GM12878 (cell line): ENCODE measurements around the gene ADAM19. TPM values are rescaled to one million over a fixed set of nuclear protein-coding genes. Genes with fewer than 3 reads are reported as not detected.

ENCODE experiments used
- BHLHE40 ChIP-seq, 2 experiments: fragments of 450-650 bp in 1 of 2; IDR thresholded peaks; 2 replicates each; pipeline ENCODE4 v1.6.1; 2011 to 2017; ENCODE audit warnings: low read depth in 2 of 2, borderline replicate concordance in 1 of 2, improper control_type of control experiment in 1 of 2, low read length in 1 of 2, mild to moderate bottlenecking in 1 of 2
- BMI1 ChIP-seq: fragments of 450-650 bp; IDR thresholded peaks from 2 replicates; pipeline ENCODE4 v1.6.1; 2016; ENCODE audit warnings: mild to moderate bottlenecking, moderate library complexity, borderline replicate concordance
- CREB1 ChIP-seq: IDR thresholded peaks from 2 replicates; pipeline ENCODE4 v1.6.1; 2012; ENCODE audit warnings: low read depth, mild to moderate bottlenecking, inconsistent platforms
- CTCF ChIP-seq, 3 experiments: IDR thresholded peaks in 2 of 3; conservative IDR thresholded peaks in 1 of 3; 2 replicates each; pipeline ENCODE4 v1.5.1; 2011; ENCODE audit warnings: low read depth in 3 of 3, low read length in 3 of 3, mild to moderate bottlenecking in 3 of 3, control low read depth in 2 of 3, moderate library complexity in 2 of 3, inconsistent platforms in 1 of 3, mixed read lengths in 1 of 3; ENCODE audit not compliant: control insufficient read depth in 2 of 3, insufficient read depth in 1 of 3; ENCODE audit errors: extremely low read depth in 1 of 3
- E2F8 ChIP-seq: fragments of 450-650 bp; IDR thresholded peaks from 2 replicates; pipeline ENCODE4 v1.6.1; 2018; ENCODE audit warnings: mild to moderate bottlenecking, low read depth, moderate library complexity; ENCODE audit not compliant: partially characterized antibody
- IKZF2 ChIP-seq, 2 experiments: fragments of 450-650 bp; IDR thresholded peaks; 2 replicates each; pipeline ENCODE4 v1.6.1; 2017; ENCODE audit warnings: mild to moderate bottlenecking in 2 of 2, moderate library complexity in 2 of 2
- NBN ChIP-seq: fragments of 450-650 bp; IDR thresholded peaks from 2 replicates; pipeline ENCODE4 v1.6.1; 2016
- NFIC ChIP-seq: IDR thresholded peaks from 2 replicates; pipeline ENCODE4 v1.6.1; 2012; ENCODE audit warnings: low read depth, mild to moderate bottlenecking, inconsistent platforms, low read length, moderate library complexity
- NR2F1 ChIP-seq: fragments of 450-650 bp; conservative IDR thresholded peaks from 2 replicates; pipeline ENCODE4 v1.6.1; 2017; ENCODE audit warnings: mild to moderate bottlenecking
- NRF1 ChIP-seq: conservative IDR thresholded peaks from 2 replicates; pipeline ENCODE4 v1.6.1; 2011; ENCODE audit warnings: mild to moderate bottlenecking, low read depth, low read length, improper control_type of control experiment
- PAX5 ChIP-seq: IDR thresholded peaks from 2 replicates; pipeline ENCODE4 v1.6.1; 2011; ENCODE audit warnings: low read depth, low read length, borderline replicate concordance
- PBX3 ChIP-seq: IDR thresholded peaks from 2 replicates; pipeline ENCODE4 v1.6.1; 2011; ENCODE audit warnings: mild to moderate bottlenecking, low read depth, low read length, moderate library complexity; ENCODE audit not compliant: insufficient replicate concordance
- POLR2A ChIP-seq: IDR thresholded peaks from 2 replicates; pipeline ENCODE4 v1.6.1; 2011; ENCODE audit warnings: low read depth, mild to moderate bottlenecking, low read length
- SIX5 ChIP-seq: IDR thresholded peaks from 2 replicates; pipeline ENCODE4 v1.6.1; 2011; ENCODE audit warnings: mild to moderate bottlenecking, low read depth, low read length, moderate library complexity; ENCODE audit not compliant: severe bottlenecking
- SKIL ChIP-seq: fragments of 450-650 bp; IDR thresholded peaks from 2 replicates; pipeline ENCODE4 v1.6.1; 2017; ENCODE audit warnings: mild to moderate bottlenecking, low read depth, inconsistent platforms; ENCODE audit not compliant: poor library complexity, severe bottlenecking
- SMAD5 ChIP-seq: IDR thresholded peaks from 2 replicates; pipeline ENCODE4 v1.6.1; 2016; ENCODE audit warnings: antibody characterized with exemption, low read depth
- ZNF592 ChIP-seq: fragments of 450-650 bp; IDR thresholded peaks from 2 replicates; pipeline ENCODE4 v1.6.1; 2017; ENCODE audit warnings: mild to moderate bottlenecking, moderate library complexity
- polyA plus RNA-seq, 11 experiments: library from polyadenylated mRNA; depleted of rRNA in 4 of 11; unstranded in 6 of 11; stranded (reverse) in 5 of 11; fragments of >200 nt; fragmentation: Nextera tagmentation in 4 of 11; fragmentation: Illumina TruSeq in 1 of 11; extraction: Ambion mirVana in 4 of 11; extraction: Trizol in 1 of 11; gene quantifications; 1 replicate in 1 of 11; 2 replicates in 10 of 11; pipeline versions ENCODE4 v1.2.1 to v1.2.3, GENCODE V29; 2011 to 2016; ENCODE audit warnings: inconsistent platforms in 2 of 11, missing spikeins in 2 of 11, low read depth in 1 of 11
- total RNA-seq, 4 experiments: library from RNA; depleted of rRNA in 3 of 4; stranded (reverse); fragments of >200 nt in 3 of 4; fragmentation: Illumina TruSeq in 1 of 4; extraction: Trizol in 1 of 4; gene quantifications; 2 replicates each; pipeline versions ENCODE4 v1.2.1 to v1.2.3, GENCODE V29; 2013 to 2021

ADAM19 gene
- total and polyA plus RNA-seq, 10 of the 15 experiments (the other 5 are each of a cell fraction or from before 2014, with no cell fraction given): 16.0 to 92.8 (median 44.7) TPM

- TF ChIP-seq PBX3 (no peak), E2F8 (no peak), POLR2A (peak; percentile 51), SMAD5 (no peak; the same call in 1 of the 2 replicates), BMI1 (no peak), IKZF2 (IDR thresholded peaks at IDR 0.05) (peak; percentile 45 to 55), SKIL (peak; percentile 71), NRF1 (no peak), NR2F1 (peak; percentile 53; the same call in 1 of the 2 replicates), SIX5 (no peak), NFIC (peak; percentile 32; the same call in 1 of the 2 replicates), CREB1 (peak; percentile 50), PAX5 (peak; percentile 60; the same call in 1 of the 2 replicates), NBN (peak; percentile 42; the same call in 1 of the 2 replicates), BHLHE40 (IDR thresholded peaks at IDR 0.05; ENCODE audit: borderline replicate concordance in 1 of 2, low read depth in 2 of 2, low read length in 1 of 2) (peak in 1 of 2 experiments; percentile 36; a peak in 2 of 4 replicates), CTCF (IDR thresholded peaks at IDR 0.05 in 2 of 3, conservative IDR thresholded peaks at IDR 0.05 in 1 of 3; ENCODE audit: control insufficient read depth in 2 of 3, extremely low read depth in 1 of 3, insufficient read depth in 1 of 3, low read depth in 3 of 3, low read length in 3 of 3) (no peak), ZNF592 (no peak)
Observed at GRCh38 chr5:157540707-157541446, 34.7 kb downstream of the ADAM19 start (continued).
